GM21360 (cell line): Measurements from ENCODE around the gene ARHGAP22.
"Not testable (repeated sequence)": the region's sequence is repeated elsewhere in the genome, so short reads cannot be mapped to it uniquely, and the experiment has no call there.

Experiments used
- ATAC-seq: cut with Tn5 transposase; IDR thresholded peaks from one replicate; pipeline ENCODE4 v1.9.1; 2021; ENCODE audit warnings: mild to moderate bottlenecking, moderate library complexity; ENCODE audit not compliant: unreplicated experiment

ARHGAP22 gene

DNA sequence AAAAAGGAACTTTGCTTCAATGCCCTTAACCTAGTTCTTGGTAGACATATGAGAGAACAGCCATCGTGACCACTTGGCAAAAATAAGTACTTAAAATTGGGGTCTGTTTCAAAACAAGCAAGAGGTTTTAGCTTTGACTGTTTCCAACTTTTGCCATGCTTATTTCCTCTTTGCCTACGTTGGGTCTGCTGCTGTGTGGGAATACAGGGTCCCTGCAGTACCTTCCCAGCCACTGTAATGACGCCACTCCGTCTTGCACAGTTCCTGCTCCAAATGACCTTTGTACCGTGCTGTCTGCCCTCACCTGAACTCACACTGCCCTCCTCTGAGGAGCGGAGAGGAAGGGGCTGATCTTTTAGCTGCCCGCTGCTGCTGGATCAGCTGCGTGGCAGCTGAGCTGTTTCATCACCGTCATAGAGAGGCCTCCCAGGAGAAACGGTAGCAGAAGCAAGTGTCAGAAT, 165.3 kb downstream of the ARHGAP22 start:
- ATAC-seq: no peak

DNA sequence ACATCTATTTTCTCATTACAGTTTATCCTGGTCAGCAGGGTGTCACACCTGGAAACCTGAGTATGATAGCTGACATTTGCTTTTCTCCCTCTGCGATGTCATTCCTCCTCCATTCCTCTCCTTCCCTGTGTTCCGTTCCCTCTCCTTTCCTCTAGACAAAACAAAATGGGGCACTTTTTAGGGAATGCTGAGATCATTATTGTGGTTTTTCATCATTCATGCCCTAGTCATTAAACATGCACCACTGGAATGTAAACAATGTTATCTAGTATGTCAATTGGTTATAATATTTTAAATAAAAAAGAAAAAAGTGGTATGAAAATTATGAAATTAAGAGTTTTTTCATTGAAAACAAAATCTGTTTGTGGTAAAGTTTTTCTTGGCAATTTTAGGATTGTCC, 165.8 kb downstream of the ARHGAP22 start:
- ATAC-seq: no peak

DNA sequence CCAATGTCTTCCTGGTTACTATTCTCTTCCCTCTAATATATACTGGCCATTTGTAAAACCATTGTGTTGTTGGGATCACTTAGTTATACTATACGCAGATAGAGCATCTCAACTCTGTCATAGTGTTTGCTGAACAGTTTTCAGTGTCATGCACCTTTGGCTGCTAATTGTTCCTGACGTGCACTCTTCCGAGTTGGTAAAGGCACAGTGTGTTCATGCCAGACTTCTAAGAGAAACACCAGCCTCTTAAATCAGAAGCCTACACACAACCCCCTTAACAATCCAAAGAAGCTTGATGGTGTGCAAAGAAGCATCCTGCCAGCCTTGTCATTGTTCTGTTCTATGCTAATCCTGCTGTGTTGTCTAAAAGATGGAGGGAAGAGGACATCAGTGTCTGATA, 167.3 kb downstream of the ARHGAP22 start:
- ATAC-seq: no peak

DNA sequence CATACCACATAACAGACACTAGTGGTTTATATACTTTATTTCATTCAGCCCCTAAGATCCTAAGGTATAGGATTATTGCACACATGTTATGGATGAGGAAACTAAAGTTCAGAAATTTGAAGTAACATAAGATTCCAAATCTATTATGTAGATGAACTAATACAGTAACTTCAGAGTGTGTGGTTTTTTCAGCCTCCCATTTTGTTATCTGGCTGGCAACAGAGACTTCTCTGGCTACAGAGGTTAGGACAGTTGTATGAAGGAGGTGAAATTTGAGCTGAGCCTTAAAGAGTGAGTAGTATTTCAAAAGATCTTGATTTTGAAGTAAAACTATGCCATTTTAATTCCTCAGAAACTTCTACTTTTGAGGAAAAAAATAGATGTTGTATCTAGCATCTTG, 173.0 kb downstream of the ARHGAP22 start:
- no peak for ATAC-seq

DNA sequence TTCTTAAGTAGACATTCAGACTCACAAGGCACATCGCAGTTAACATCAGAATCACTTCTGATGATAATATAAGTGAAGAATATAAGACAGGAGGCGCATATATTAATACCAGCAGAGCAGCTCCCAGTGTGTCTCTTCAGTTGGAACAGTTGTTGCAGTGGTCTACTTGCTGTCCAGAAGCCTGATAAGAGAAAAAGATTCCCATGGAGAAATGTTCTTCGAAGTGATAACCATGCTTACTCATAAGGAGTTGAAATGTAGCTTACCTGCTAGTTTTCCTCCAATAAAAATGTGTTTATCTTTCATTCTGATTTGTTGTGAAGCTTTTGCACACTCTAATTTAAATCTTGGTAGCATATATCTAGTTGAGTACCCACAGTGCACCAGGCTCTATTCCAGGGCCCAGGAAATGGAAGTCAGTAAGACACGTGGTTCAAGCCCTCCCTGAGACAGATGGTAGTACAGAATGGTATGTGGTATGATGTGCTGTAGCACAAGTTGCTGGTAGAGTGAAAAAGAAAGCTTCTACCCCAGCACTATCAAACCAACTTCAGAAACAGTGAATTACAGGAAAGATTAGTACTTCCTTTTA, 174.4 kb downstream of the ARHGAP22 start:
- no peak for ATAC-seq

DNA sequence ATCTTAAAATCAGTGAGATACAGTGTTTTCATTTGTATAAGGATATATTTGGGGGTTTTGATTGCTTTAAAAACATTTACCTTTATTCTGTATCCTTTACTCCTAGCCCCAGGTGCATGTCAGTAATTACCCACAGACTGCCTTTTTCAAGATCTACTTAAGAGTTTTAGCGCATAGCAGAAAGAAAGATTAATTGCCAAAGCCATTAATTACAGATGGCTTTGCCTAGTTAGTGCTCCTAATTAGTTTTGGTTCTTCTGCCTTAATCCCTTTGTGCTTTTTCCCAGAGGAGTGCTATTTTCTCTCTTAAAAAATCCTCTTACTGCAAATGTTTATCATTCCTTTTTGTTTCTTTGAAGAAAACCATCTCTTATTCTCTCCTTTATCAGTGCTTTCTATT, 175.6 kb downstream of the ARHGAP22 start:
- ATAC-seq: no peak

DNA sequence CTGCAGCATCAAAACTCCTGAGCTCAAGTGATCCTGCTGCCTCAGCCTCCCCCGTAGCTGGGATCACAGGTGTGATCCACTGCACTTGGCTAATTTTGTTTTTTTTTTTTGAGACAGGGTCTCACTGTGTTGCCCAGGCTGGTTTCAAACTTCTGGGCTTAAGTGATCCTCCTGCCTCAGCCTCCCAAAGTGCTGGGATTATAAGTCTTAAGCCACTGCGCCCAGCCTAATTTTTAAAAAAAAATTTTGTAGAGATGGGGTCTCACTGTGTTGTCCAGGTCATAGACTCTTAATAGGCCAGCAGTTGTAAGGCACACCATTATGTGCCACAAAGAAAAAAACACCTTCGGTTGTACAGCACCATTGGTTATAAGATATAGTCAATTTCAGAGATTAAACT, 176.0 kb downstream of the ARHGAP22 start:
- ATAC-seq: no peak

DNA sequence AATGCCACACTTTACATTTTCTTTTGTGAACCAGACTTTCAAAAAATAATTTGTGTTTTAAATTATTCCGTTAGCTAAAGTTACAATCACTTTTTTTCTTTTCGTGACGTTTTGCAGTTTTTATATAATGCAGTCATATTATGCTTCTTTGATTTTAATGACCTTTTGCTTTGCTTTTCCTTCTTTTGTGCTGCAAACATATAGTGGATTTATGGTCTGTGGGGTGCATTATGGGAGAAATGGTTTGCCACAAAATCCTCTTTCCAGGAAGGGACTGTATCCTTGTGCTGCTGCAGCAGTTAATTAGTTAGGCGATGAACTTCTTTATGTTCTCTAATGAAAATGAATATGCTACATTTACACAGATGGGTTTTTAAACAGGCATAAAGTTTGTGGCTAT, 181.0 kb downstream of the ARHGAP22 start:
- no peak for ATAC-seq

DNA sequence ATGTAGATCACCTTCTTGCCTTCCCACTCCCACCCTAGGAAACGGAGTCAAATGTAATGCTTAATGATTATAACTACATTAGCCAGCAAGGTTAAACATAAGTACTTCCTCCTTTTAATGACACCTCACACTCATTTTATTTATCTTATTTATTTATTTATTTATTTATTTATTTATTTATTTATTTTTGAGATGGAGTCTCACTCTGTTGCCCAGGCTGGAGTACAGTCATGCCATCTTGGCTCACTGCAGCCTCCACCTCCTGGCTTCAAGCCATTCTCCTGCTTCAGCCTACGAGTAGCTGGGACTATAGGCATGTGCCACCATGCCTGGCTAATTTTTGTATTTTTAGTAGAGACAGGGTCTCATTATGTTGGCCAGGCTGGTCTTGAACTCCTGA, 183.0 kb downstream of the ARHGAP22 start:
- ATAC-seq: not testable (repeated sequence)

DNA sequence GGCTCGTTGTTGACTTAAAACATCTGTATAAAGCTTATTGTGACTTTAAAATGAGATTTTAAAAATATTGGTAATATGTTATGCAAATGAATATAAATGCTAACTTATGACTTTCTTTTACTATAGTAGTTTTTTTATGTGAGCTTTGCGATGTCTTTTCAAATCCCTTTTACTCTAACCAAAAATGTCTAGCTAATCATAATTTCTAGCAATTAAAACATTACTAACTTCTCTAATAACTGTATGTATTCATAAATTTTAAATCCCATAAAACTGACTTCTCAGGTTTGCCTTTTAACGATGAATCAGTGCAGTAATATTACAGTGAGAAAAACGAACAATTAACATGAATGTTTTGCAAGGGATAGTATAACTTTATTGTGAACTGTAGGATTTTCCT, 185.2 kb downstream of the ARHGAP22 start:
- ATAC-seq: no peak

DNA sequence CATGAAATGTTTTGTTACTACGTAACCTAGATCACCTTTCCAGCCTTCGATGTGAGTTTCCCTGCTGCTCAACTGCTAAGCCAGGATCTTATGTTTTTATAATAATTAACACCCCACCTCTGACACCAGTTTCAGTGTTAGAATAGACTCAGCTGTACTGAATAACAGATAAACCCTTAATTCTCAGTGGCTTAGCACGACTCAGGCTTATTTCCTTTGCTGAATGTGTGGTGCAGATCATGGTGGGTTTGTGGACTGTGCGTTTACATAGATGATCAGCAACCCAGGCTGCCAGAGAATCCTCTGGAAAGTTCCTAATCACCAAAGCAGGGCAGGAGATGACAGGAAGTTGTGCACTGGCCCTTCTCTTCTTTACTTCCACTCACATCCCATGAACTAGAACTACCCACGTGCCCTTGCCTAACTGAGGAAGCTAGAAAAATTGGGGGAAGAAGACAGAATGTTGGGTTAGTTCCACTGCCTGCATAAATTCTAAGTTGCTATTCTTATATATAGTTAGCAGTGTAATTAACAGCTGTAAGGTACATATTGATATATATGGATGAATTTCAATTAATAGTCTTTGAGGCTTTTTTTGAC, 186.6 kb downstream of the ARHGAP22 start:
- no peak for ATAC-seq

DNA sequence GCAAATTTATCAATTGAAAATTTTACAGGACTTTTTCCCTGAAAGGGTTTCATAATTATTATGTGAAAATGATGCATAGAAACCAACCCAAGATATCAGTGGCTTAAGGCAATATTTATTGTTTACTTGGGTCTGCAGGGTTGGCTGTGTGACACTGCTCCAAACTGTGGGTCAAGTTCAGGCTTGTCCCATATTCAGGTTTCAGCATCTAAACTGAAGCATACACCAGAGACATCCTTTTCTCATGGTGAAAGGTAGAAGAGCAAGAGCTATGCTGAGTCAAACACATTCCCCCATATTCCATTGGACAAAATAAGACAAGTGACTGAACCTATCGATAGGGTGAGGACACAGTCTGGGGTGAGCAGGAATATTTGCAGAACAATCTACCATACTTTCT, 187.5 kb downstream of the ARHGAP22 start:
- no peak for ATAC-seq

DNA sequence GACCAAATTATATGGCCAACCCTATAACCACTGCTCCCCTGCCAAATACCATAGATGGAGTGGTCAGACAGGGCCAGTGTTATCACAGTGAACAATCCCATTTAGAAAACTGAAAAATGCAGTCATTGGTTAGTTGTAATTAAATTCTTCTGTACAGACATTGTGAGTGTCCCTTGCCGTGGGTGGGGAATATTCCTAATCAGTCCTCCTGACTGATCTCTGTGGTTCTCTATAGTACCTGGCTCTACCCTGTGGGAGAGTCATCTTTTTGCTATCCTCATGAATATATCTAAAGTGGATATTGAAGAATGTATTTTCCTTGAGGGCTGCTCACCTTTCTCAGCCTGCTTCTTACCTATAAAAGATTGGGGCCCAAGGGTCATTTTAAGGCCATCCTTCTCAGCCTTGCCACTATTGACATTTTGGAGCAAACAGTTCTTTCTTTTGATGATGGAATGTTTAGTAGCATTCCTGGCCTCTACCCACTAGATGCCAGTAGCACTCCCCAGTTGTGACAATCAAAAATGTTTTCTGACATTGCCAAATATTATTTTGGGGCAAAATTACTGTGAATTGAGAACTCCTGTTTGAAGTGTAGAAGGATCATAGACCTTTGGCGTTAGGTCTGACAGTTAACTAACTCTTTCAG, 188.2 kb downstream of the ARHGAP22 start:
- ATAC-seq: no peak

DNA sequence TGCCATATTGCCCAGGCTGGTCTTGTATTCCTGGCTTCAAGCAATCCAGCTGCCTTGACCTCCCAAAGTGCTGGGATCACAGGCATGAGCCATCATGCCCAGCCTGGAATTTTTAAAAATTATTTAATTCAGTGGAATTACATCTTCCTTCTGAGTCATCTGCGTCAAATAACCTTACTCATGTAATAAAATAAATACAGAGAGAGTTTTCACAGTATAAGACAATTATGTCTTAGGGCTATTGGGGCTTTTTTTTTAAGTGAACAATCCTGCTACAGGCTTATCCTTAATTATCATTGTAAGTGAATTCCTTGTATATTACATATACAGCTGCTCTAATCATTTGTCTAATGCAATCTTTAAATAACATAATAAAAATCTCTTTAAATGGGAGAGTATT, 190.1 kb downstream of the ARHGAP22 start:
- ATAC-seq: no peak

DNA sequence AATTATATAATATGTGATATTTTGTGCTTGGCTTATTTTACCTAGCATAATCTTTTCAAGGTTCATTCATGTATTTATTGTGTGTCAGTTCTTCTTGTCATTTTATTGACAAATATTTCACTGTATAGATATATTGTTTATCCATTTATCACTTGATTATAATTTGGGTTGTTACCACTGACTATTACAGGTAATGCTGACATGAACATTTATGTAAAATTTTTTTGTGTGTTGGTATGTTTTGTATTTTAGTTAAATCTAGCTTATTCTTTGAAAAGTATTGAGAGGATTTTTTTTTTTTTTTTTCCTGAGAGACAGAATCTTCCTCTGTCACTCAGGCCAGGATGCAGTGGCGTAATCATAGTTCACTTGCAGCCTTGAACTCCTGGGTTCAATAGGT, 190.7 kb downstream of the ARHGAP22 start:
- no peak for ATAC-seq

DNA sequence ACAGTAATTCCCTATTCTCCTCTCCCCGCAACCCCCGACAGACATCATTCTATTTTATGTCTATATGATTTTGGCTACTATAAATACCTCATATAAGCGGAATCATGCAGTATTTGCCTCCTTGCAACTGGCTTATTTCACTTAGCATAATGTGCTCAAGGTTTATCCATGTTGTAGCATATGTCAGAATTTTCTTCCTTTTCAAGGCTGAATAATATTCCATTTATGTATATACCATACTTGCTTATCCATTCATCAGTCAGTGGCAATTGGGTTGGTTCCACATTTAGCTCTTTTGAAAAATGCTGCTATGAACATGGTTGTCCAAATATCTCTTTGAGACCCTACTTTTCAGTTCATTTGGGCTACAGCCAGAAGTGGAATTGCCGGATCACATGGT, 191.9 kb downstream of the ARHGAP22 start:
- no peak for ATAC-seq

DNA sequence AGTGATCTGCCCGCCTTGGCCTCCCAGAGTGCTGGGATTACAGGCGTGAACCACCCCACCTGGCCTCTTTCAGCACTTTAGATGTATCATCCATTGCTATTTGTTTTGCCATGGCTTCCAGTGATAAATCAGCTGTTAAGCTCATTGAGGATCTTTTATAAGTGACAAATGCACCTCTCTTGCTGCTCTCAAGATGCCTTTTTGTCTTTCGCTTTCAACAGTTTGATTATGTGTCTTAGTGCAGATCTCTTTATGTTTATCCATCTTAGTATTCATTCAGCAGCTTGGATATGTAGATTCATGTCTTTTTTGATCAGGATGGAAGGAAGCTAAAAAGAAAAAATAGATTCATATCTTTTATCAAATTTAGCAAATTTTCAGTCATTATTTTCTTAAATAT, 192.8 kb downstream of the ARHGAP22 start:
- ATAC-seq: no peak

DNA sequence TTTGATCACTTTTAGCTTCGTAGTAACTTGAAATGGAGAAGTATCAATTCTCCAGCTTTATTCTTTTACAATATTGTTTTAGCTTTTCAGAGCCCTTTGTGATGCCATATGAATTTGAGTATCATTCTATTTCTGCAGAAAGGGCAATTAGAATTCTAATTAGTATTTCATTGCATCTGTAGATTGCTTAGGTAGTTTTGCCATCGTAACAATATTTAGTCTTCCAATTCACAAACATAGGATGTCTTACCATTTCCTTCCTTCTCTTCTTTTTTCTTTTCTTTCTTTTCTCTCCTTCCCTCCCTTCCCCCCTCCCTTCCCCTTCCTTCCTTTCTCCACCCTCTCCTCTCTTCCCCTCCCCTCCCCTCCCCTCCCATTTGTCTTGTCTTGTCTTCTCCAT, 193.4 kb downstream of the ARHGAP22 start:
- ATAC-seq: no peak

DNA sequence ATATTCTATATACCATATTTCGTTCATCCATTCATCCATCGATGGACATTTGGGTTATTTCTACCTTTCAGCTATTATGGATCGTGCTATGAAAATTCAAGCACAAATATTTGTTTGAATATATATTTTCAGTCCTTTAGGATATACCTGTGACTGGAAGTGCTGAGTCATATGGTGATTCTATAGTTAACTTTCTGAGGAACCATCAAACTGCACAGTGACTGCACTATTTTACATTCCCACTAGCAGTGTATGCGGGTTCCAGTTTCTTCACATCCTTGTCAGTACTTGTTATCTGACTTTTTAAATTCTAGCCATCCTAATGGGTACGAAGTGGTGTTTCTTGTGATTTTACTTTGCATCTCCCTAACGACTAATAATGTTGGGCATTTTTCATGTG, 194.4 kb downstream of the ARHGAP22 start:
- no peak for ATAC-seq

DNA sequence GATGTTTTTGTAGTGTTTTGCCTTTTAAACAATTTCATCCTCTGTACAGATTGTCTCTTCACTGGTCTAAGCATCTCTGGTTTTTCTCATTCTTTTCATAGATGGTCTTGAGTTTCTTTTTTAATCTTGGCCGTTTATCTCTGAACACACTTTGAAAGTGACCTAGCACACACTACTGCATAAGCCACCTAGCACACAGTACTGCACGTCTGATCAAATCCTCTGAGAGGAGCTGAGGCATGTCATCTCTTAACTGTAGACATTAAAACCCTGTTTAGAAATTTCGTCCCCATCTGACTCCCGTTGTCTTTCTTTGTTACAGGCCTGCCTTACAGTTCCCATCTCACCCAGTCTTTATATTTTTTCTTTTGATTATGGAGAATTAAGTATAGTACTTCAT, 198.2 kb downstream of the ARHGAP22 start:
- no peak for ATAC-seq

DNA sequence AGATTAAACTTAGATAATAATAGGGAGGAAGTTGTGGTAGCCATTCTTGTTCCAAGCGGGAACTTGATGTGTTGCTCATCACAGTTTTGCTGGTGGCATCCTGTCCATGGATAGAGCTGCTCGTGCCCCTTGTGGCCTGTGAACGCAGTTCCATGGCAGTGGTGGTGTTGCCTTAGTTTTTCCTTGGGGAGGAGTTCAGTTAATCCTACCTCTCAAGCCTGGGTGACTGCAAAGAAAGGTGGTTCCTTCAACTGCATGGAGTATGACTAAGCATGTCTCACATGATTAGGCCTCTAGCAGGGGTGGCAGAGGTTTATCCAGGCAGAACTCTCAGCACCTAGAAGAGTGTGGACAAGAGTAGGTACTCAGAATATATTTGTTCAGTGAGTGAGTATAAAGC, 198.7 kb downstream of the ARHGAP22 start:
- ATAC-seq: no peak

DNA sequence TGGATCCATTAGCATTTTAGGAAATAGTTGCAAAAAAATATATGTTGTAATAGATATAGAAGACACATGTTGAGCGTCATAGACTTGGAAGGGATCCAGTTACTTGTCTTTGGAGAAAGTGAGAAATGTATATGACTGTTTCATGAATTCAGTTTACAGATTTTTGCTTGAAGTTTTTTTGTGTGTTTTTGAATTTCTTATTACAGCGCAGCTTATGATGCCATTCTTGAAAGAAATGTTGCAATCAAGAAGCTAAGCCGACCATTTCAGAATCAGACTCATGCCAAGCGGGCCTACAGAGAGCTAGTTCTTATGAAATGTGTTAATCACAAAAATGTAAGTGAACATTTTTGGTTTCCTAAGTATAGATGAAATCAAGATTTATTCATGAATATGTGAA, 200.2 kb downstream of the ARHGAP22 start:
- ATAC-seq: no peak

DNA sequence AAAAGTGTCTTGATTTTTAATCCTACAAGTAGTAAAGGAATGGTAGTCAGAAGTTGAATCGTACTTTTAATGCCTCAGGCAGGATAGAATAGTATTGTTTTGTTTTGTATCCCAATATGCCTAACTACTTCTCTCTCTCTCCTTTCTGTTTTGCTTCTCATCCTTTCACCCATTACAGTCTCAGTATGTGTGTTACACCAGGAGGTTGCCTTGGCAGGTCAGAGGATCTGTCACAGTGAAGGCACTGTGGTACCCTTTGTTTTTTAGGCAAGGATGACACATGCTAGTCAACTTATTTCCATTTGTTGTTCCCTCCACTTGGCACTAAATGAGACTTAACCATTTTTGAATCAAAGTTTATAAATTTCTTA, 204.0 kb downstream of the ARHGAP22 start:
- ATAC-seq: no peak
